ENCODE data around the gene AVEN. TPM values are rescaled to one million over a fixed set of nuclear protein-coding genes. Genes with fewer than 3 reads are reported as not detected.

The AVEN gene
- total and polyA plus RNA-seq, 2 experiments from 2014 or later, result 7.7 to 10.3 TPM

DNA sequence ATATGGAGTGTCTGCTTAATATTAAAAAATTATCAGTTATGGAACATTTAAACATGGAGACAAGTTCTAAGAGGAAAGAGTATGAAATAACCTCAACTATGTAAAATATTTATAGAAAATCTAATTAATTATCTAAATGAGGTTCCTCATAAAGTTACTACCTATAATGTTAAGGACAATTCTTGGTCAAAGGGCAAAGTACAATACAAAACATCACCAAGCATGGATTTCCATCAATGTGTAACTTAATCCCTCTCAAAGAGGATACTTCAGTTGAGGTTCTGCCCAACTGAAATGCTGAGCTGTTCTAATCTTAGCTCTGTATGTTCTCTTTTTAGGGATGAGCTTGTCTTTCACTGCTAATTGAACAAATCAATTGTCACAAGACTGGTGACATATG is 126.7 kb downstream of the AVEN start (continued):
- TF ChIP-seq, protein P1, sequence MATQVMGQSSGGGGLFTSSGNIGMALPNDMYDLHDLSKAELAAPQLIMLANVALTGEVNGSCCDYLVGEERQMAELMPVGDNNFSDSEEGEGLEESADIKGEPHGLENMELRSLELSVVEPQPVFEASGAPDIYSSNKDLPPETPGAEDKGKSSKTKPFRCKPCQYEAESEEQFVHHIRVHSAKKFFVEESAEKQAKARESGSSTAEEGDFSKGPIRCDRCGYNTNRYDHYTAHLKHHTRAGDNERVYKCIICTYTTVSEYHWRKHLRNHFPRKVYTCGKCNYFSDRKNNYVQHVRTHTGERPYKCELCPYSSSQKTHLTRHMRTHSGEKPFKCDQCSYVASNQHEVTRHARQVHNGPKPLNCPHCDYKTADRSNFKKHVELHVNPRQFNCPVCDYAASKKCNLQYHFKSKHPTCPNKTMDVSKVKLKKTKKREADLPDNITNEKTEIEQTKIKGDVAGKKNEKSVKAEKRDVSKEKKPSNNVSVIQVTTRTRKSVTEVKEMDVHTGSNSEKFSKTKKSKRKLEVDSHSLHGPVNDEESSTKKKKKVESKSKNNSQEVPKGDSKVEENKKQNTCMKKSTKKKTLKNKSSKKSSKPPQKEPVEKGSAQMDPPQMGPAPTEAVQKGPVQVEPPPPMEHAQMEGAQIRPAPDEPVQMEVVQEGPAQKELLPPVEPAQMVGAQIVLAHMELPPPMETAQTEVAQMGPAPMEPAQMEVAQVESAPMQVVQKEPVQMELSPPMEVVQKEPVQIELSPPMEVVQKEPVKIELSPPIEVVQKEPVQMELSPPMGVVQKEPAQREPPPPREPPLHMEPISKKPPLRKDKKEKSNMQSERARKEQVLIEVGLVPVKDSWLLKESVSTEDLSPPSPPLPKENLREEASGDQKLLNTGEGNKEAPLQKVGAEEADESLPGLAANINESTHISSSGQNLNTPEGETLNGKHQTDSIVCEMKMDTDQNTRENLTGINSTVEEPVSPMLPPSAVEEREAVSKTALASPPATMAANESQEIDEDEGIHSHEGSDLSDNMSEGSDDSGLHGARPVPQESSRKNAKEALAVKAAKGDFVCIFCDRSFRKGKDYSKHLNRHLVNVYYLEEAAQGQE (IDR thresholded peaks at IDR 0.05; ENCODE audit: unreplicated experiment), result no peak

- Histone ChIP-seq H4K20me1 (replicated peaks; ENCODE audit: insufficient read depth) (no peaks in the 10 kb centered on the region), H3K9me2 (ENCODE audit: insufficient read depth) (peaks cover 8% of the 10 kb centered on the region; the same call in 1 of the 2 replicates), H3K4me3 (no peak overlapping the region), H3K27me3 (ENCODE audit: insufficient read depth) (no peaks in the 10 kb centered on the region), H3K36me3 (ENCODE audit: insufficient read depth) (no peaks in the 10 kb centered on the region), H3K4me2 (no peak overlapping the region), H3K4me1 (ENCODE audit: insufficient read depth) (peaks cover 17% of the 10 kb centered on the region; the same call in 1 of the 2 replicates), H3F3A (replicated peaks; ENCODE audit: low read depth) (no peaks in the 10 kb centered on the region), H3K27ac (ENCODE audit: low read depth) (no peak overlapping the region), H2AFZ (no peak overlapping the region), H3K79me2 (replicated peaks; ENCODE audit: insufficient read depth) (no peaks in the 10 kb centered on the region)
- H3K9me3 Mint-ChIP-seq, result no peaks in the 10 kb centered on the region
- no peaks in the 10 kb centered on the region for H3K36me3 Mint-ChIP-seq (ENCODE audit: low read depth)
- no peak overlapping the region for H3K4me3 Mint-ChIP-seq
- DNase-seq (ENCODE audit: low spot score) (no peak), ATAC-seq (no peak)
- H3K27me3 Mint-ChIP-seq (ENCODE audit: insufficient read depth, low read depth, poor library complexity), result no peaks in the 10 kb centered on the region
- peaks cover 29% of the 10 kb centered on the region for H3K4me1 Mint-ChIP-seq
- H3K27ac Mint-ChIP-seq, result no peak overlapping the region
- TF ChIP-seq POLR2AphosphoS5 (IDR thresholded peaks at IDR 0.05; ENCODE audit: low read depth), result no peak
- no peak for TF ChIP-seq CREB1 (CRISPR knock-in tag; IDR thresholded peaks at IDR 0.05; ENCODE audit: low read depth)
- TF ChIP-seq ZNF462 (CRISPR knock-in tag; IDR thresholded peaks at IDR 0.05), result no peak
- TF ChIP-seq CTCF (conservative IDR thresholded peaks at IDR 0.05; ENCODE audit: low read depth in 2 of 2), result no peak
- no peak for TF ChIP-seq JUNB (IDR thresholded peaks at IDR 0.05; ENCODE audit: unreplicated experiment)
- no peak for TF ChIP-seq EZH2phosphoT487 (IDR thresholded peaks at IDR 0.05; ENCODE audit: unreplicated experiment)
- no peak for TF ChIP-seq EZH2 (IDR thresholded peaks at IDR 0.05; ENCODE audit: low read depth, unreplicated experiment)
- no peak for TF ChIP-seq ZNF331 (CRISPR knock-in tag; IDR thresholded peaks at IDR 0.05; ENCODE audit: low read depth)
- TF ChIP-seq NANOG (IDR thresholded peaks at IDR 0.05; ENCODE audit: borderline replicate concordance), result no peak
- TF ChIP-seq, protein P1 (IDR thresholded peaks at IDR 0.05; ENCODE audit: unreplicated experiment), result no peak
Observed at GRCh38 chr15:33910741-33911140, 128.3 kb downstream of the AVEN start.

Data from GM23338 (cell line).